HUES48 (cell line): ENCODE data around the gene DCLRE1B.

ENCODE experiments used
- H3K27ac ChIP-seq: one replicate; pipeline ENCODE4 v1.7.0; 2013; ENCODE audit warnings: low read depth, low read length, inconsistent platforms
- H3K27me3 ChIP-seq: 2 replicates; pipeline ENCODE4 v1.6.1; 2013; ENCODE audit warnings: mild to moderate bottlenecking, low read length; ENCODE audit not compliant: control insufficient read depth, insufficient read depth
- H3K36me3 ChIP-seq: 2 replicates; pipeline ENCODE4 v1.6.1; 2013; ENCODE audit warnings: low read length; ENCODE audit not compliant: control insufficient read depth, insufficient read depth
- H3K4me1 ChIP-seq: 2 replicates; pipeline ENCODE4 v1.6.1; 2013; ENCODE audit warnings: mild to moderate bottlenecking, low read length; ENCODE audit not compliant: control insufficient read depth, insufficient read depth
- H3K4me3 ChIP-seq: 2 replicates; pipeline ENCODE4 v1.5.1; 2013; ENCODE audit warnings: mild to moderate bottlenecking, low read depth, low read length
- H3K9ac ChIP-seq: 2 replicates; pipeline ENCODE4 v1.6.1; 2013; ENCODE audit warnings: mild to moderate bottlenecking, low read depth, low read length, moderate library complexity
- H3K9me3 ChIP-seq: 2 replicates; pipeline ENCODE4 v1.6.1; 2013; ENCODE audit warnings: low read length; ENCODE audit not compliant: control insufficient read depth, insufficient read depth

The DCLRE1B gene

GRCh38 chr1:113957984-113958383 lies 52.9 kb downstream of the DCLRE1B start:
- H3K9me3 ChIP-seq, result no peaks in the 10 kb centered on the region
- no peaks in the 10 kb centered on the region for H3K4me1 ChIP-seq
- peaks cover 71% of the 10 kb centered on the region for H3K36me3 ChIP-seq
- no peak overlapping the region for H3K4me3 ChIP-seq
- H3K27ac ChIP-seq, result no peak overlapping the region
- no peak overlapping the region for H3K9ac ChIP-seq
- H3K27me3 ChIP-seq, result no peaks in the 10 kb centered on the region

GRCh38 chr1:113958691-113959090 lies 53.6 kb downstream of the DCLRE1B start:
- Histone ChIP-seq H3K4me1 (peaks cover 1% of the 10 kb centered on the region; the same call in 1 of the 2 replicates), H3K27ac (no peak overlapping the region), H3K27me3 (no peaks in the 10 kb centered on the region), H3K36me3 (peaks cover 76% of the 10 kb centered on the region), H3K9ac (no peak overlapping the region), H3K9me3 (no peaks in the 10 kb centered on the region), H3K4me3 (no peak overlapping the region)

GRCh38 chr1:113963281-113963906 lies 58.3 kb downstream of the DCLRE1B start:
- Histone ChIP-seq H3K9ac (no peak overlapping the region), H3K9me3 (no peaks in the 10 kb centered on the region), H3K27ac (no peak overlapping the region), H3K4me1 (peaks cover 13% of the 10 kb centered on the region; the same call in 1 of the 2 replicates), H3K4me3 (no peak overlapping the region), H3K27me3 (no peaks in the 10 kb centered on the region), H3K36me3 (peaks cover 77% of the 10 kb centered on the region)
